ENCODE measurements around the gene BACH2.

DNA sequence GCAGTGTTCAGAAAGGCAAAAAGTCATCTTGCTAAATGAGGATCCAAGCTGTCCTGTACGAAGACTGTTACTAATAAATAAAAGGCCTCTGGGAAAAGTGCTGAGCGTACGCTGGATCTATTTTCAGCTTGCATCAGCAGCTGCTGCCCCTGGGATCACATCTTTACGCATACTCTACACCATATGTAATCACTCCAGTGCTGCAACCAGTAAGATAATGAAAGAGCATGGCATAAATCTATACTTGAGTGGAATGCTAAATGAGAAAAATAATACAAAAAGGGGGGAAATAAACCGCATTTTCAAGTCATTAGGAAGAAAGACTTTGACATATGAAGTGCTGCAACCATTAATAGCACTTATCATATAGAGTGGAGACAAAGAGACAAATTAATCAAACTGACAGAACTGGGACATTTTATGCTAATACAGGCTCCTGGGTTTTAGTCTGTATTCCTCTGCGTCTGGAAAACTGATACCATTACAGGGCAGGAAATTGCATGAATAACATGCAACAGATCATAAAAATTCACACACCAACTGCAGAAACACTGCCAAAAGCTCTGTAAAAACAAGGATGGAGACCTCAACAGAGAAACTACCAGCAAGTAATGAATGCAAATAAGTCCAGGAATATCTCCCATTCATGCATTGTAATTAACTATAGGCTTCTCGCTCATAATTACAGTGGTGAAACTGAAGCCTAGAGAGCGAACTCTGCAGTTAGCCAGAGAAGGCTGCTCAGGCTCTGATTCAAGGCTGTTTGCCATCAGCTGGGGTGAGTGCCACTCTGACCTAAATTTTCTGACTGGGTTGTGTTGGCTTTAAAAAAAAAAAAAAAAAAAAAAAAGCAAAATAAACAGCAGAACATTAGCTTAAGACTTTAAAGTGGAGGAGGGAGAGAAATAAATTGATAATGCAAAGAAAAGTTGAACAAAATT, 318.6 kb downstream of the BACH2 start:
- no peak for TF ChIP-seq CTCF (IDR thresholded peaks at IDR 0.05)
- TF ChIP-seq POLR2A (IDR thresholded peaks at IDR 0.05), result no peak
- TF ChIP-seq POLR2AphosphoS5 (IDR thresholded peaks at IDR 0.05), result peak in 1 of 4 donors; percentile 12
